ENCODE results near the gene UGT1A3.

Gene UGT1A3

DNA sequence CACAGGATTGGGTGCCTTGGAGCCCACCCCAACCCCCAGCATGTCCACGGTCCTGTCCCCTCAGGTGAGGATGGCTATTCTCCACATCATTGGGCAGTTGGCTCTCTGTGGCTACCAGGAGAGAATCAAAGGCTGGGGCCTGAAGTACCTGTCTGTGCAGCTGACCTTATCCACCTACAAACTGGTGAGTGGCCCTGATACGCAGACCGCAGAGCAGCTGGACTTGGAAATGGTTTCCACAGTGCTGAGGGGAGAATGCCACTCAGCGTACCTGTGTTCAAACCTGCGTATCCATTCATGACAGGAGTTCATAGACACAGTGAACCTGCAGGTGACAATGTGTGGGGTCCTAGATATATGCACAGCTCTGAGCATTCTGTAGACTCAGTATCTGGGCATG lies 70.9 kb downstream of the UGT1A3 start:
- DNase-seq, result no peak

DNA sequence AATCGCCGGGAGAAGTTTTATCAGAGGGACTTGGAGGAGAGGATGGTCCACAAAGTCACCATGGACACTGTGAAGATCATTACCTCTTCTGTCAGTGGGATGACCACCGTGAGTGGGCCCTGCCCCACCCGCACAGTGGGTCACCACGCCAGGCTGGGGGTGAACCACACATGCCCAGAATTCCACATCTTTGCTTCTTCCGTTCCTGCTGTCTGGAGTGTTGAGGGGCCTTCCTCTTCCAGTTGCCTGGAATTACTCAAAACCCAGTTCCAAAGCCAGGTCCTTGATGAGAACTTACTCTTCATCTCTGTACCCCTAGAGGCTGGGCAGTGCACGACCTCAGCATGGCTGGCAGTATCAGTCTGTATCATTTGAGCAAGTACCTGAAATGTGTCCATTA lies 71.4 kb downstream of the UGT1A3 start:
- no peak for DNase-seq

DNA sequence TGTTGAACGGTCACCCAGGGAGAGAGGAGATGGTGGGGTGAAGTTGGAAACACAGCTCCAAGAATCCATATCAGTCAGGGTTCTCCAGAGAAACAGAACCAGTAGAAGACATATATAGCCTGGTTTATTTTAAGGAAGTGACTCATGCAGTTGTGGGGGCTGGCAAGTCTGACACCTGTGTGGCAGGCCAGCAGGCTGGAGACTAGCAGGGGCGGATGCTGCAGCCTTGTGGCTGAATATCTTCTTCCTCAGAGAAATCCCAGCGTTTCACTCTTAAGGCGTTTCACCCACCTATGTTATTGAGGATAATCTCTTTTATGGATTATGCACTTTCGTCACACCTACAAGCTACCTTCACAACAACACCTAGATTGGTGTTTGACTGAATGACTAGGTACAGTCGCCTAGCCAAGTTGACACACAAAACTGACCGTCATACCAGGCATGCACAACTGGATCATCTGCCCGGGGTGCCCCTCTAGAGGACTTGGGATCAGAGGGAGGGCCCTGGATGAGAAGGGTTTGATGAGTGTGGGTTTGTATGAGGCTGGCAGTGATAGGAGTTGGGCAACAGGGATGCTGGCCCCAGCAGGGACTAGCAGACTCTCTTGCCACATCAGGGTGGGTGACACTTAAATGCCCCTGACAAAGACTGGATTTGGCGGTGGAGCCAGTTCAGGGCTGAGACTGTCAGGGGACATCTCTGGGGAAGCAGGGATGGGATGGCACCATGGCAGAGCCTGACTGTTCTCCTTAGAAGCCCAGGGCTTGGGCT lies 72.7 kb downstream of the UGT1A3 start:
- no peak for DNase-seq

DNA sequence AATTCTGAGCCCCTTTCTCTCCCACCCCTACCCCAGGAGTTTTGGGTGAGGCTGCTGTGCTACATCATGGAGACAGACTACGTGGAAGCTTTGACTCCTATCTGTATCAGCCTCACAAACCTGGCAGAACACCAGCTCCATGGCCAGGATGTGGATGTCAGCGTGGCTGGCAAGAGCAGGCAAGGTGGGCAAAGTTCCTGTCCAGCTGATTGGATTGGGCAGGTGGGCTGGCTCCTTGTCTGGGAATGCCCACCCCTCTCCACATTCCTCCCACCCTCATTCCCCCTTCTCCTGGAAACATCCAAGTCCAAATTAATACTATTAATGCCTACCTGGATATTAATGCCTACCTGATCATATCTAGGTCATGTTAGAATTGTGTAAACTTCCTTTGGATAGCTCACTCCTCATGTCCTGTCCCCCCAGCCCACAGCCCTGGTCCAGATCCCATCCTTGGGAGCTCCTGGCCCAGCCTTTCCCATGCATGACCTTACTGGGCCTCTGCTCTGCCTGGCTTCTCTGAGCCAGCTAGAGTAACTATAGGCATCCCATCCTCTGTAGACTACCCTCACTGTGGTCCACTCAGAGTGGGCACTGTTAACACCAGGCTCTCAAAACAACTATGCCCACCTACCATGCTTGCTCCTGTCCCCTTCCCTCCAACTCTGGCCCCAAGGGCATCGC lies 73.4 kb downstream of the UGT1A3 start:
- DNase-seq, result no peak

DNA sequence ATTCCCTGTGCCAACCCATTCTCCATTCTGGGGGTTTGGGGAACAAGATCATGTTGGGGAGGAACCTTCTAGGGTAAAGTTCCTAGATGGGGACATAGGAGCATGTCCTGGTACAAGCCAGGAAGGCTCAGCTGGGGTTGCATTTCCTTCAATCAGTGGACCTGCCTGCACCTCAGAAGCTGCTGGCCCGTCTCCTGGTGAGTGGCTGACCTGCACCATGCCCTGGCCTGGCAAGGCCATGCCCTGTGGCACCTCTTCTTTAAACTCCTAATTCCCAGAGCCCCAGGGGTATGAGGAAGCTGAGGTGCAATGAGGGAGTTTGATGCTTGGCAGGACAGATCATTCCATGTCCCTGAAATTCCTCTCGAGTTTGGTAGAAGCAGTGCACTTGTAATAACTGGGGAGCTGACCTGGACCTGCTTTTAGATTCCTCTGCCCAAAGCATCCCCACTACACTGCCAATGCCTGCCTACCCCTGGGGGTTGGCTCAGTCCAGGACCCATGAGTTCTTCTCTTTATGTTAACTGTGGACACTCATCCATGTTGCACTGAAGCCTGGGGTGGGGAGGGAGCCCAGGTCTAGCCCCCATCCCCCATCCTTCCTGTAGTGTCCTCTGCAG lies 74.6 kb downstream of the UGT1A3 start:
- no peak for DNase-seq

DNA sequence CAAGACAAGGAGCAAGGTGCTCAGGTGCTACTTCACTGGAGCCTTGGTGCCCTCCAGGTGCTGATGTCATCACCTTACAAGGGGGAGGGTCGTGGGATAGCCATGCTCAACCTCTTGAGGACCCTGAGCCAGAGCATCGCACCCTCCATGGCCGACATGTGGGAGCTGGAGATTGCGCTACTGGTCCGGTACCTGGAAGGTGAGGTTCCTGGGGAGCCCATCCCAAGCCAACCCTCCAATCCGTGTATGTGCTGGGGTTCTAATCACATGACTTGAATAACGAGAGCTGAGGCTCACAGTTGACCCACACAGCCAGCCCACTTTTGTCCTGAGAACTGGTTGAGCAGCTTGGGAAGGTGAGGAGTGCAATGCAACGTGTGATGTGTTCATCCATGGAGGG lies 75.2 kb downstream of the UGT1A3 start:
- peak; percentile 6 for DNase-seq

DNA sequence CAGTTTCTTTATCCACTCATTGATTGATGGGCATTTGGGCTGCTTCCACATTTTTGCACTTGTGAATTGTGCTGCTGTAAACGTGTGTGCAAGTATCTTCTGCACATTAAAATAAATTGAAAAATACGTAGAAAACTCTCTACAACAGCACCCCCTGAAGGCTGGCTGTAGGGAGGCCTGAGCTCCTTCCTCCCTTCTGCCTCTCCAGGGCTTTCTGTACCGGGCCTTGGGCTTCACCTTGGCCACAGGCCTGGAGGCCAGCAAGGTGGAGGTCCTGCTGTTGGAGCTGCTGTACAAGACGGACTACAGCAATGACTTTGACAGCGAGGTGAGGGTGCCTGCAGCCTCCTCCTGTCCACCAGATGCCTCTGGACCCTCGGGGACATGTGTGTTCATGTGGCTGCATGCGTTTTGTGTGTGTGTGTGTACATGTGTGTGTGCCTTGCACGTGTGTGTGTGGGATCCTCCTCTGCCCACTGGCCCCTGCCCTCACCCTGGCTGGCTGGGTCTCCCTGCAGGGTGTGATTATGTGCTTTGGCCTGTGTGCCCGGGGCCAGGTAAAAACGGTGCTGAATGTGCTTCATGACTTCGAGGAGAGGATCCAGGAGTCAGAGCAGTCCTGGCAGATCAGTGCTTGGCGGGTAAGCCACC lies 78.5 kb downstream of the UGT1A3 start:
- no peak for DNase-seq

DNA sequence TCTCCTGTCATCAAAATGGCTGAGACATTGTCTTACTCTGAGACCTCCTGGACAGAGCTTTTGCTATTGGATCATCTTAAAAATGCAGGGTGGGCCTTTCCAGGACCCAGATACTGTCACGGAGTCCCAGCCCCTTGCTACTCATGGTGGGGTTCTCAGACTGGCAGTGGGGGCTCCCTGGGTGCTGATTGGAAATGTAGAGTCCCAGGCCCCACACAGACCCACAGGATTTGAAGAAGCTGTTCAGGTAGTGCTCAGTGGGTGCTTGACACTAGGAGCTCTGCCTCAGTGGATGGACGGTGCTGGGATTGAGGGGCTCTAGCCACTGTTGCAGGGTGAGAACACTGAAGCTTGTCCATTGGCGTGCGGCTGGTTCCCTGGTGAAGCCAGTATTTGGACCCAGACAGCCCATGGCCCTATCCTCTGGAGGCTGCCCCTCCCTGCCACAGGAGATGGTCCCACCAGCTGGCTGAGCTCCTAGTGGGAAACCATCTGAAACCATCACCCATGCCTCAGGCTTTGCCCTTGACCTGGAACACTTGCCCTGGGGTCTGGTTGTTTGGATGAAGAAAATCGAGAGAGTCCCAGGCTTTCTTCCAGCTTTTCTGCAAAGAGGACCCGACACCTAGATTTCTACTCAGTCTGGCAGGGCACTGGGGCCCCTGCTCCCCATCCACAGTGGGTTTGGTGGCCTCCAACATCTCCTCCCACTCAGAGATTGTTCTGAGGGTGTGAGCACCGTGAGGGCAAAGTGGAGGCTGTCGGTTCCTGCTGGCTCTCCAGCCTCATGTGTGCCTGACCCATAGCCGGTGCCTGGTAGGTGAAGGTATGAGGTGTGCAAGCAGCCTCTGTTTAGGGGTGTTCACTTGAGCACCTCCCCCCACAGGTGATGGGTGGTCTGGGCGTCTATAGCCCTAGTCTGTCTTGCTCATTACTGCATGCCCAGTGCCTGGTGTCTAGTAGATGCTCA lies 79.4 kb downstream of the UGT1A3 start:
- DNase-seq, result no peak

DNA sequence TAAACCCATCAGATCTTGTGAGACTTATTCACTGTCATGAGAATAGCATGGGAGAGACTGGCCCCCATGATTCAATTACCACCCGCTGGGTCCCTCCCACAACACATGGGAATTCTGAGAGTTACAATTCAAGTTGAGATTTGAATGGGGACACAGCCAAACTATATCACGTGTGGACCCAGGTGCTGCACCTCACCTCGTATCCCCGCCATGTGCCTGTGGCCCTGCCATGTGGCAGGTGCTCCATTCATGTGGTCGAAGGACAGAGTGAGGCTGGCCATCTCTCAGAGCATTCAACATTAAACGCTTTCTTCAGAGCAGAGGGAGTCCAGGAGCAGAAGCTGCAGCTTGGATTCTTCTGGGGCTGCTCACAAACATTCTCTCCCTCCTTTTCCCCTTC lies 81.5 kb downstream of the UGT1A3 start:
- no peak for DNase-seq

DNA sequence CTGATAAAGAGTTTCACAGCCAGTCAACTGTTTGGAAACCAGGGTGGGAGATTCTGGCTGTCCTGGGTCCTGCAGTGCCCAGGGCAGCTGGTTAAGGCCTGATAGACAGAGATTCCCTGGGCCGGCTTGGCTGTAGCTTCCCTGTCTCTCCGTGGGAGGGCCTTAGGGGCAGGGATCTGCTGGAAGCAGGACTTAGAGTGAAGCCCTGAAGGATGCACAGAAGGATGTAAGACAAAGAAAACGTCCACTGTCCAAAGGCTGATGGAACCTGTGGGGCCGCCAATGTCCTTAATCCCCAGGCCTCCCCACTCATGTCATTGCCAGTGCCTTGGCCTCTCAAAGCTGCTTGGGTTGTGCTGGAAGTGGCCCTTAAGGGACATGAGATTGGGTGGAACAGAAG lies 82.2 kb downstream of the UGT1A3 start:
- DNase-seq, result no peak

DNA sequence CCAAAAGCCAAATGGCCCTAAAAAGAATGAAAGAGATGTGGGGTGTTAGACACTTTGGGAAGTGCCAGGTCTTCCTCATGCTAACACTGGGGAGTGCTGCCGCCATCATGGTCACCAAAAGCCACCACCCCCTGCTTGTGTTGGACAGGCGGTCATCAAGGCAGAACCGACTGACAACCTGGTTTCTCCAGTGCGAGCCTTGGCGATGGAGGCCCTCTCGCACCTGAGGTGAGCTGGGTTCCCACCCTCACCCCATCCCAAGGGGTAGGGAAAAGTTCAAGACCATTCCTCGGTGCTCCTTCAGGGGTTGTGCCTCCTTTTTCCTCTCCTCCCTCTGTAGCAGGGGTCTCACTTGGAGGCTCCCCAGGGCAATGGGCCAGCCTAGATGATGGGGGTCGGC lies 82.9 kb downstream of the UGT1A3 start:
- DNase-seq, result no peak

DNA sequence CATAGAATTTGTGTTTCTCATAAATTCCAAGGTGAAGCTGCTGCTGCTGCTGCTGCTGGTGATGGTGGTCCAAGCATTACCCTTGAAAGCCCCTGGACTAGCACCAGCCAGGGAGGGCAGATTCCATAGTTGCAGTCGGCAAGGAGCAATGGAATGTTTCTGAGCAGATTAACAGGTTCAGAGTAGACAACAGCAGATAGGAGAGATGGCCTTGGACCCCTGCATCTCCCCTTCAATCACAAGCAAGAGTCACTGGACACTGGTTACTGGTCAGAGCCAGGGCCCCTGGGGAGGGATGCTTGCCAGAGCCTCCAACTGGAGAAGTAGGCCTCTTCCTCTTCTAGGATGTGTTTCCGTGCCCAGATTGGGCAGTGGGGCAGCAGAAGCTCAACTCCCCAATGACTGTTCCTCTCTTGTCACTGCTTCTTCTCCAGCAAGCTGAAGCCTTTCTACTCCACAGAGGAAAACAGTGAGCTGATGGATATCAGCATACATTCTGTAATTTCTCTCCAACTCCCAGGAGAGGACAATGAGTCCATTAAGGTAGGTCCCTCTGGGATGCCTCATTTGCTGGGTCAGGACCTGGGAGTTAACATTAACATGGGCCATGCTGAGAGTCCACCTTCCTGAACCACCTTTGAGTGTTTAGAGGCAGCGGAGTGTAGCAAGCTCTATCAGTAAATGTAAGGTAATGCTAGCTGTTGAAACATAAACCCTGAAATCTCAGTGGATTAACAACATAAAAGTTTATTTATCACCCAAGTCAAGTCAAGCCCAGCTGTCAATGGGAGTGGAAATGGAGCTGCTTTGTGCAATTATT lies 84.6 kb downstream of the UGT1A3 start:
- peak; percentile 7 for DNase-seq

DNA sequence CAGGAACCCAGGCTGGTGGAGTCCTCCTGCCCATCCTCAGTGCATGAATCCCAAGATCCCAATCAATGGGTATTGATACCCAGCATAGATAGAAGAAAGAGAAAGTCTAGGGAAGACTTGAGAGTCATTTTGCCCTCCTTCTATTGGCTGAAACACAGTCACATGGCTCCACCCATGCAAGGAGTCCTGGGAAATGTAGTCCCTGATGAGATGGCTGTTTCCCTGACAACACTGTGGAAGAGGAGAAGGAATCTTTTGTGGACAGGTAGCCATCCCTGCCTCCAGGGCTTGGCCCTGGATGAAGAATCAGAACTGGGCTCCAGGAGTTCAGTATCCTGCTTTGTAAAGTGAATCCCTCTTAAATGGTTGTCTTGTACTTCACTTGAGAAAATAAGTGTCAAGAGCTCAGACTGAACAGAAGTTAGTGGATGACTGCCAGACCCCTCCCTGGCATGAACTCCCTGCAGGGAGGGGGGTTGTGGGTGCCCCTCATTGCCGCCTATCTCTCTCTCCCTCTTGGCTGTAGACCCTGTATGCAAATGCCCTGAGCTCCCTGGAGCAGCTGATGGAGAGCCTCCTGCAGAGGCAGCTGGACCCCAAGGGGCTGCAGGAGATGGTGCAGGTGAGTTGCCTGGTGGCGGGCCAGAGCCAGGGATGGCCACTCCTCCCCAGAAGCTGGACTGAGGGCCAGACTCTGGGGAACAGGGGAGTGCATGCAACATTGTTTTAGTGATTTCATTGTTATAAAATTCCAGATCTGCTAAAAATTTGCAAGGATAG lies 85.4 kb downstream of the UGT1A3 start:
- DNase-seq, result peak; percentile 9

DNA sequence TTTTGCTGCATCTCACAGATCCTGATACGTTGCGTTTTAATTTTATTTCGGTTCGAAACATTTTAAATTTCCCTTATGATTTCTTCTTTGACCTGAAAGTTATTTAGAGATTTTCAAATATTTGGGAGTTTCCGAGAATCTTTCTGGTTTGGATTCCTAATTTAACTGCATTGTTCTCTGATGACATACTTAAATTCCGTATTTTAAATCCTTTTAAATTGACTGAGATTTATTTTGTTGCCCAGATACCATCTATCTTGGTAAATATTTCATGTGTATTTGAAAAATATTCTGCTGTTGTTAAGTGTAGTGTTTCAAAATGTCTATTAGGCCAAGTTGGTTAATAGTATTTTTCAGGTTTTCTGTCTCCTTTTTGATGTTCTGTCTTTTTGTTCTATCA lies 87.0 kb downstream of the UGT1A3 start:
- no peak for DNase-seq

DNA sequence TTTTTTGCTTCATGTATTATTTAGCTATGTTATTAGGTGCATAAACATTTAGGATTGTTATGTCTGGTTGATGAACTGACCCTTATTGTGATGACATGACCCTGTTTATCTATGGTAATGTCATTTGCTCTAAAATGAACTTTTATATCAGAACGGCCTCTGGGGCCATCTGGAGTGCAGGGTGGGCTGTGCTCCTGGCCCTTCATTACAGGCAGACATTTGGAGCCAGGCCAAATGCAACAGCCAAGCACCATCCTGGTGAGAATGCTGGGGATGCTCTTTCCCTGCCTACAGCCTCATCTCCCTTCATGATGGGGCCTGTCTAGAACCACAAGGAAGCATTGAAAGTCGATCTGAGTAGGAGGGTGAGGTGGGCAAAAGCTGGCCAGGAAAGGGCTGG lies 87.5 kb downstream of the UGT1A3 start:
- peak; percentile 3 for DNase-seq

DNA sequence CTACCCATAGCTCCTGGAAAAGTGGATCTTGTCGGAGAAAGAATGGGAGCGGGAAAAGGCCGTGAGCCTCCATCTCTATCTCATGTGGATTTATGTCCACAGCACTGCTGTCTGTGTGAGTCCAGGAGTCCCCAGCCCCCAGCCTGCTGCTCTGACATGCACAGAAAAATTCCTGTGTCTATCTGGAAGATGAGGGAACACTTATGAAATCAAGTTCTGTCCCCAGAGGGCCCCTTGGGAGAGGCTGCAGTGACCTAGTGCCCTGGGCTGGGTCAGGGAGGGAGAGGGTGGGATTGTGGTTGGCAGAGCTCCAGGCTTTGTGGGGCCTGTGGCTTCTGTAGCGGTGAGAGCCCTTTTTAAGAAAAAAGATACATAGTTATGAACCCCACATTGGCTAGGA lies 87.9 kb downstream of the UGT1A3 start:
- peak; percentile 13 for DNase-seq

DNA sequence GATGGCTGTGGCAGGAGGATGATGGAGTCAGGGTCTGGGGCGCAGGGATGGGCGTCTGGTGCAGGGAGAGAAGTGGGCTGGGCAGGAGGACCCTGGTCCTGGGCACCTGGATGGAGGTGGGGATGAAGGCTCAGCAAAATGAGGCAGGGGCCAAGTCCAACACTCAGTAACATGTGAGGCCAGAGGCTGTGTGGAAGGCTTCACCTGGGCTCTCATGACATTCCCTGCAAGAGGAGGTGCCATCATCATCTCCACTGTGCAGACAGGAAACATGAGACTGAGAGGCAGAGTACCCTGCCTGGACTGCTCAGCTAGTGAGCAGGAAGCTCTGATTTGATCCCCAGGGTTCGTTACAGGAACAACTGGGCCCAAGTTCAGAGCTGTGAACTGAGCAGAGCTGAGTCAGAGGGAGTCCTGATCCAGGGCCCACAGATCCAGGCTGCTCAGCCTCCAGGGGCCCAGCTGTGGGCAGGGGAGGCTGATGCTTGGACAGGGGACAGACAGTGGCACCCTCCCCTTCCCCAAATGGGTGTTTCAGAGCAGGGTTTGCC lies 88.6 kb downstream of the UGT1A3 start:
- peak; percentile 11 for DNase-seq

DNA sequence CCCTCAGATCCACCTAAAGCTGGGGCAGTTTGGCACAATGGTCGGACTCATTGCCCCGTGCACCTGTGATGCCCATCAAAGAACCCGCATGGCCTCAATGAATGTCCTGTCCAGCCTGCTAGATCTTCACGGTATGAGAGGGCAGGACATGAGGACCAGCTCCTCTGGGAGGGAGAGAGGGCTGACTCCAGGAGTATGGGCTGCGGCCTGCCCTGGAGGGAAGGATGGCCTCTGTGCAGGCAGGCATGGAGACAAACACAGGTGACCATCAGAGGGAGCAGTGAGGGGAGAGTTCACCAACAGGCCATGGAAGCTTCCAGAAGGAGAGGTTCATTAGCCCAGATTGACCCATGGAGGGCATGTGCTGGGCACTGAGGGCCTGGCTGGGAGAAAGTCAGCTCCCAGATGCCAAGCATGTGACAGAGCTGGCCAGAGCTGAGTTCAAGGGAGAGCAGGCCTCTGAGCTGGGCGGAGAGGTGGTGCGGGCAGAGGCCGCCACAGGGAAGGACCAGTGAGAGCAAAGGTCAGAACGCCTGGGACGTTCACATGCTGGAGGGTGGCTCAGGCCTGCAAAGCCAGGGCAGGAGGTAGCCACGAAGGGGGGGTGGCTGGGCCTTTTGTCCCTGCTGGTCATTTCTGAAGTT lies 89.3 kb downstream of the UGT1A3 start:
- DNase-seq, result peak; percentile 7
